Measurements from ENCODE around the gene RGN.
"Not testable (repeated sequence)": the region's sequence is repeated elsewhere in the genome, so short reads cannot be mapped to it uniquely, and the experiment has no call there.

The RGN gene

DNA sequence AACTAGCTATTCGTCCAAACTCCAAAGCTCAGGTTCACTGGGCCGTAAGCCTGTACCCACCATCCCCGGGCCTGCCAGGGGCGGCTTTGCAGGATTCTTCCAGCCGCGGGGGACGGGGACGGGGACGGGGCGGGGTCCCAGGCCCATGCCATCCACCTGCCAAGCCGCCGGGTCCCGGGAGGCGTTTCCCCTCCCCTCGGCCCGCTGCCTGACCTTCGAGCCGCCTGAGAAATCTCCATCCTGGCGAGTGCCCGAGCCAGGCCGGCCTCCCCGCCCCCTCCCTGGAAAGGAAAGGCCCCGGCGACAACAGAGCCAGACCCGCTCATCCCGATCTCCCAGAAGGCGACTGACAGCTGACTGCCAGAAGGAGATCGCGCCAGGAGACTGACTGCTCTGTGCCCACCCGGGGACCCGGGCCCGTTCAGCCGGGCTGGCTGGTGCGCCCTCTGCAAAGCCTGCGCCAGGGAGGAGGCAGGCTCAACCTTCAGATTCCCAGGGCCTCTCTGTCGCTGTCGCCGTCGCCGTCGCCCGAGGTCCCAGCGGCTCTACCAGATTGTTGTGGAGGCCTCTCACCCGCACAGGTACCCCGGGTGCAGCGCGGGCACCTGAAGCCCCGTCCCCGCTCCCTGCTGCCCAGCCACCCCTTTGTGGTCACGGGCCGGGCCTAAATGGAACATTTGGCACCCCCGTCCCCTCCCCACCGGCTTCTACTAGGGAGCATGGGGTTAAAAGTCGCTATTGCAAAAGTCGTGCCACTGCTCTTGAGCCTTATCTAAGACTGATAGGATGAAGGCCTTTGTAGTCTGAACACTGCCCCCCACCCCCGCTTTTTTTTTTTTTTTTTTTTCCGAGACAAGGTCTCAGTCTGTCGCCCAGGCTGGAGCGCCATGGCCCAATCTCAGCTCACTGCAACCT, at the start of gene RGN:
Gene RGN (plus strand): TSS at position 315 of the 915 bp plus-strand sequence. CDS start 2,702 bp downstream, outside the sequence.
- DNase-seq: no peak

DNA sequence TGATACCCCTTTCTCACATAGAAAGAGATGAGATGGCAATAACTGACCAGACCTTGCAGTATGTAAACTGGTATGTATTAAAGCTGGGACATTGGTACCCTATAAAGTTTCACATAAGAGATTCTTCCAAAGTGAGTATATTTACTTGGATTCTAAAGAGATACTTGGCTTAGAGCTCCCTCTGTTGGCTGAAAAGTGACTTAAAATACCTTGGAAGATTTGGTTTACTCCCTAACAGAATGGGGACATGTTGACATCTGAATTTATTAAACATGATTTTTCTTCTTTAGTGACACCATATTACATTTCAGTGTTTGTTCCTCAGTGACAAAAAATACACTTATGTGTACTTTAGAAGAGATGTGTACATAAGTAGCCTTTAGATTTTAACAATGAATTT, 47.9 kb upstream of the RGN start:
- DNase-seq: no peak

DNA sequence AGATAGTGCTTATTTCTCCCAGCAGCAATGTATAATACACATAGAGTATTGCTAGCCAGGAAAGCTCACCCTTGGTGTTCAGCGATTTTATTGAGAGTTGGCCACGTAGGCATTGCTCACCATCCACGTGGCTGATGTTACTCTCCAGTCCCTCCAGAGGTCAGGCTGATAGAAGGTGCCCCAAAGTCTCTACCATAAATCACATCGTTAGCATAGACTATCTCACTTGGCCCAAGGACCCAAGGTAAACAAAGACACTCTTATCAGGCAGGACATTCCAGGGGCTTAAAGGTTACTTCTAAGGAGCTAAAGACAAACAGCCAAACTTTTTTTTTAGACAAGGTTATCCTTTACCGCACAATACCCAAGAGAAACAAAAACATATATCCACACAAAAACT, 30.3 kb upstream of the RGN start:
- DNase-seq: no peak

DNA sequence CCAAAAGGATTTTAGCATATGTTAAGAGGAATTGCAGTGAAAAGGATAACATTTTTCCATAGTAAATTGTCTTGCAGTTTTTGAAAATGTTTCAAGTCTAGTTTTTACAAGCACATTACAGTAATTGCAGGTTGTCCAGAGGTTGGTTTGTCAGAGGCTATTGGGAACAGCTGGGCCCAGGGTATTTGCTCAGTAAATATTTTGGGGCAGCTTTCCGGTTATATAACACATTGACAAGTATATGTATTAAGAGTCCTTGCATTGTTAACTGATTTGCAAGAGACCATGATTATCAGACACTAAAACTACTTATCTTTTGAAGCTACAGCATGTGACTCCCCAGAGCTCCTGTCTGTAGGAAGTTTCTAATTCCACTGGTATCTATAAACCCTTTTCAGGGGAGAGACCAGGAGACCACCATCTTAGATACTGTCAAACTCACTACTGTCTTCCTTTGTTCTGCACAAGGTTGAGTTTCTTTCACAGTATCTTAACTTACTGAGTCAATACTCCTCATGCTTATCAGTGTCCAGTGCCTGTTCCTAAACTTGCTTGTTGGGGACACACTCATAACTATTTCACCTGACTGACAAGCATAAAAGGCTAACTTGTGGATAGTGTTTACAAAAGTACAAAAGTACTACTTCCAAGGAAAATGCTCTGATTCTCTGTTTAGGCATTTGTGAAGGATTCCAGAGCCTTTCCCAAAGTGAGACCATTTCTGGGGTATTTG, 18.9 kb upstream of the RGN start:
- no peak for DNase-seq

DNA sequence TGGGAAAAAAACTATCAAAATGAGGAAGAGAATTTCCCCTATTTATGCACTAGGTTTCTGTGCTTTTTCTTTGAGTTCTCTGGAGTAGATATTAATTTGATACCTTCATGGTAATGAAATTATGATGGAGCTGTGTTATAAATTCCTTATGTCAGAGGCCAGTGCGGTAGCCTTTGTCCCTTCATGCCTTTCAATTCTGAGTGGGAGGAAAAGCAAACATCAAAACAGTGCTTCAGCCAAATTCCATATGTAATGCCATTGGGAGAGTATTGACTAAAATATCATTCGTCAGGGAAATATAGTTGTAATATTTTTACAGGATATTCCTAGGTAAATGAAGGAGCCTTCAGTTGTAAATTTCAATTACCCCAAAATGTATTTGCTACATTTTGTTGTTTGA, 17.5 kb upstream of the RGN start:
- DNase-seq: no peak

- no peak for DNase-seq
These were observed 16.9 kb upstream of the RGN start for GRCh38 chrX:47061238-47061919.

DNA sequence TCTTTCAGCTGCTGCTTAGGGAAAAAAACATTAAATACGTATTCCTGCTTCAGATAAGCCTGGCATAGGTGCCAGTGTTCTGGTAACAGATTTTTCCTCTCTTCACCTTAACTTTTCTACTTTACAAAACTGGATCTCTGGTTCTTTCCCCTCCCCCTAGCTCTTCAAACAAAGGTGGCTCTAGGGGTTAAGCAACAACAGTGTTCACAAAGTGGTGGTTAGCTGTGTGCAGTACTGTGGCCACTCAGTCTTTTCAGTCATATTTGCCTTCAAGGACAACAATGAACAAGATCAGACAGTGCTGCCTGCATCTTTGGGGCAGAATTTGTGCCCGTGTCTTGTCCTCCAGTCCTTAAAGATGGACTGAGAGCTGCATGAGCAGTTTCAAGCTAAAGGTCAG, 15.1 kb upstream of the RGN start:
- DNase-seq: no peak

DNA sequence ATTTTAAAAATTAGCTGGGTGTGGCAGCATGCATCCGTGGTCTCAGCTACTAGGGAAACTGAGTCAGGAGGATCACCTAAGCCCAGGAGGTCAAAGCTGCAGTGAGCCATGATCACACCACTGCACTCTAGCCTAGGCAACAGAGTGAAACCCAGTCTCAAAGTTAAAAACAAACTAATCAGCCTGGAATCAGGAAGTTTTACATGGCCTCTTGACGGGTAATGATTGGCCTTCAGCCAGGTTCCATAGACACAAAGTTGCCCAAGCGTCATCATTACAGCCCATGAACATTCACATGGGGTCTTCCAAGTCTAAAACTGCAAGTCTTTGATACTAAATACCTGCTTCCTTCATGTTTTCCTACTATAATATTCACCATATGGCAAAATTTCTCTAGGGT, 10.0 kb upstream of the RGN start:
- no peak for DNase-seq

GRCh38 chrX:47068720-47069119, 9.5 kb upstream of the RGN start:
- DNase-seq: no peak

DNA sequence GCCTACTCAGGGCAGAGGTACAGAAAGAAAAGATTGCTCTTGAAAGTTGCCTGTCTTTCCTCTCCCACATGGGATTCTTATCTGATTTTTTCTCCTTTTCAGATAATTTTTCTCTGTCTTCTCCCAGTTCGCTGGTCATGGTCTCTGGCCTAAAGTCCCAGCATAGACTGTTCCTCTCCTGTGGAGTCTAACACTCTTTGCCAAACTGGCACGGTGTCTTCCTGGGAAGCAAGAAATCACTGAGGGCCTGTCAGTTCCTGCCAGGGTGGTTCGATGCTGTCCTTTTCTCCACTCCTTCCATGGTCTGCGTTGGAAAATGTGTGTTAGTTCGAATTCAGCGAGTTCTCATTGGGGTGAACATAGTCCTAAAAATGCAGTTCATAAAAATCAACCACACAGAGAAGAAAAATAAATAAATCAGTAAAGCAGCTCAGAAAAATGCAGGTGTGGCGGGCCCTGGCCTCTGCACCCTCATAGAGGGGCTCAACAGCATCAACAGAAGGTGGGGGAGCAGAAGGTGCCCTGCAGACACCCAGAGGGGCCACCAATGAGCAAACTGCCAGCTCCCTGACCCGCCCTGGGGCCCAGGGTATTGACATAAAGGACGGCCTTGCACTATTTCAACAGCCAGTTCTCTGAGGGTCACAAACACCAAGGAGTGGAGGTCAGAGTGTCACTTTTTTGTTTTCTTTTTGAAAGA, 2.1 kb downstream of the RGN start:
- no peak for DNase-seq

- no peak for DNase-seq
These were observed 2.6 kb downstream of the RGN start for GRCh38 chrX:47080915-47081236.

- no peak for DNase-seq
These were observed 13.0 kb downstream of the RGN start for GRCh38 chrX:47091149-47091775.

- no peak for DNase-seq
These were observed 15.0 kb downstream of the RGN start for GRCh38 chrX:47093248-47093647.

DNA sequence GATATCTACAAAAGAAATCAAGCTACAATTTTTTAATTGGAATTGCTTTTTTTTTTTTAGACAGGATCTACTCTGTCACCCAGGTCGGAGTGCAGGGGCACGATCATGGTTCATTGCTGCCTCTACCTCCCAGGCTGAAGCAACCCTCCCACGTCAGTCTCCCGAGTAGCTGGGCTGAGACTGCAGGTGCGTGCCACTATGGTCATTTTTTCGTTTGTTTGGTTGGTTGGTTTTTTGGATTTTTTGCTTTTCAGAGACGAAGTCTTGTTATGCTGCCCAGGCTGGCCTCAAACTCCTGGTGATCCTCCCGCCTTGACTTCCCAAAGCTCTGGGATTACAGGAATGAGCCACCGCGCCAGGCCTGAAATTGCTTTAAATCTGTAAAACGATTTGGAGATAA, 15.6 kb downstream of the RGN start:
- DNase-seq: no peak

GRCh38 chrX:47097018-47097417, 18.8 kb downstream of the RGN start:
- DNase-seq: no peak

DNA sequence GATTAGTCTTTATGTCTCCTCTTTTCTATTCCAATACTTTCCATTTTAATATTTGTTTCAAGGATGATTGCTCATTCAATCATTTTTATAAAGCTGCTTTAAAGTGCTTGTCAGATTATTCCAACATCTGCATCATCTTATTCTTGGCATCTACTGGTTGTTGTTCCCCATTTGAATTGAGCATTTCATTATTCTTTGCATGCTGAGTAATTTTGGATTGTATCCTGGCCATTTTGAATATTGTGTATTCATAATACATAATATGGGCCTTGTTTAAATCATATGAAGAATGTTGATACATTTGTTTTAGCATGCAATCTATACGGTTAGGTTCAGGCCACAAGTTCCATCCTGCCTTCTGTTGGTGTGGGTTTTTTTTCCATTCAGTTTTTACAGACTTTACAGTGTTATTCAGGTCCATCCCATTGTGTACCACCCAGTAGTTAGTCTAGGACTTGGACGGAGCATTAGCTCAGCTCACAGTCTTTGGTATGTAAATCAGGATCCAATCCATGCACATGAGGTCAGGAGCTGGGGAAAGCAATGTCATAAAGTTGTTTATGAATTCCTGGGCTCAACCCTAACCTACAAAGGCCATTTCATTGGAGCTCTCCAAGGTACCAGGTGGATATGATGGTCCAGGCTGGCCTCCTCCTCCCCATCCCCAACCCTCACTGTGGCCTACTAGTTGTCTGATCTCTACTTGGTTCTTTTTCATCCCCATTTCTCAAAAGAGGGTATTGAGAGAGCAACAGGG, 20.3 kb downstream of the RGN start:
- DNase-seq: no peak

- DNase-seq: no peak
These were observed 23.0 kb downstream of the RGN start for GRCh38 chrX:47101206-47101605.

DNA sequence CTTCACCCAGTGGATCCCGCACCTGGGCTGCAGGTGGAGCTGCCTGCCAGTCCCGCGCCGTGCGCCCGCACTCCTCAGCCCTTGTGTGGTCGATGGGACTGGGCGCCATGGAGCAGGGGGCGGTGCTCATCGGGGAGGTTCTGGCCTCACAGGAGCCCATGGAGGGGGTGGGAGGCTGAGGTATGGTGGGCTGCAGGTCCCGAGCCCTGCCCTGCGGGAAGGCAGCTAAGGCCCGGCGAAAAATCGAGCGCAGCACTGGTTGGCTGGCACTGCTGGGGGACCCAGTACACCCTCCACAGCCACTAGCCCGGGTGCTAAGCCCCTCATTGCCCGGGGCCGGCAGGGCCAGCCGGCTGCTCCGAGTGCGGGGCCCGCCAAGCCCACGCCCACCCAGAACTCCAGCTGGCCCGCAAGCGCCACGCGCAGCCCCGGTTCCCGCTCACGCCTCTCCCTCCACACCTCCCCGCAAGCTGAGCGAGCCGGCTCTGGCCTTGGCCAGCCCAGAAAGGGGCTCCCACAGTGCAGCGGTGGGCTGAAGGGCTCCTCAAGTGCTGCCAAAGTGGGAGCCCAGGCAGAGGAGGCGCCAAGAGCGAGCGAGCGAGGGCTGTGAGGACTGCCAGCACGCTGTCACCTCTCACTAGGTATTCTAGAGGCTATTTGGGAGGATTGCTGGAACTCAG, 32.8 kb downstream of the RGN start:
- DNase-seq: not testable (repeated sequence)

DNA sequence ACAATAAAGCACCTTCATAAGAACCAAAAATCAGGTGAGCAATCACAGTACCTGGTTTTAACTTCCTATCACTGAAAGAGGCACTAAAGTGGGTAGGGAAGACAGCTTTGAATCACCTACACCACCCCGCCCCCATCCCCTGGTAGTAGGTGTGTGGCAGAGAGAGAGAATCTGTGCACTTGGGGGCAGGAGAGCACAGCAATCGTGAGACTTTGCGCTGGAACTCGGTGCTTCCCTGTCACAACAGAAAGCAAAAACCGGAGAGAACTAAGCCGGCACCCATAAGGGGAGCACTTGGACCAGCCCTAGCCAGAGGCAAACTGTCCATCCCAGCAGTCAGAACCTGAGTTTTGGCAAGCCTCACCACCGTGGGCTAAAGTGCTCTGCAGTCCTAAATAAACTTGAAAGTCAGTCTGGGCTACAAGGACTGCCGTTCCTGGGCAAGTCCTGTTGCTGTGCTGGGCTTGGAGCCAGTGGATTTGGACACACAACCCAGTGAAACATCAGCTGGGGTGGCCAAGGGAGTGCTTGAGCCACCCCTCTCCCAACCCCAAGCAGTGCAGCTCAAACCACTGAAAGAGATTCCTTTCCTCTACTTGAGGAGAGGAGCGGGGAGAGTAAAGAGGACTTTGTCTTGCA, 34.2 kb downstream of the RGN start:
- DNase-seq: no peak

GRCh38 chrX:47116551-47117110, 38.4 kb downstream of the RGN start:
- DNase-seq: not testable (repeated sequence)

Data from NCI-H187 treated with DMSO at 0.1 percent for 48 hours (cell line).